GM18858 (cell line): ENCODE results near the gene ERGIC1.
"Not testable (repeated sequence)": the region's sequence is repeated elsewhere in the genome, so short reads cannot be mapped to it uniquely, and the experiment has no call there.

ENCODE experiments used
- ATAC-seq: cut with Tn5 transposase; IDR thresholded peaks from one replicate; pipeline ENCODE4 v1.9.1; 2021; ENCODE audit not compliant: unreplicated experiment

ERGIC1 gene

GRCh38 chr5:172877466-172878260 lies 43.6 kb downstream of the ERGIC1 start:
- ATAC-seq, result no peak

DNA sequence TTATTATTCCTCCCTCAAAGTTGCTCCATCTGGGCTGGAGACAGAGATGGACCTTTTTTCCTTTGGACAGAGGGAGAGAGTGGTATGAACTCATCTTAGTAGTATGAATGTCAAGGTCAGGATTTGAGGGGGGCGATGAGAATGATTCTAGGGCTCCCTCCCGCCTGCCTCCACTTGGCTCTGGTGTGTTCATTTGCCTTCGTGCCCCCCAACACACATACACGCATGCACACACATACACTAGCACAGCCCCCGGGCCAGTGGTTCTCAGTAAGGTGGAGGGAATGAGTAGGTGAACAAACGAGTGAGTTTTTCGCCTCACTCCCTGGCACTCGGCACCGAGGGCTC lies 44.5 kb downstream of the ERGIC1 start:
- ATAC-seq, result no peak

DNA sequence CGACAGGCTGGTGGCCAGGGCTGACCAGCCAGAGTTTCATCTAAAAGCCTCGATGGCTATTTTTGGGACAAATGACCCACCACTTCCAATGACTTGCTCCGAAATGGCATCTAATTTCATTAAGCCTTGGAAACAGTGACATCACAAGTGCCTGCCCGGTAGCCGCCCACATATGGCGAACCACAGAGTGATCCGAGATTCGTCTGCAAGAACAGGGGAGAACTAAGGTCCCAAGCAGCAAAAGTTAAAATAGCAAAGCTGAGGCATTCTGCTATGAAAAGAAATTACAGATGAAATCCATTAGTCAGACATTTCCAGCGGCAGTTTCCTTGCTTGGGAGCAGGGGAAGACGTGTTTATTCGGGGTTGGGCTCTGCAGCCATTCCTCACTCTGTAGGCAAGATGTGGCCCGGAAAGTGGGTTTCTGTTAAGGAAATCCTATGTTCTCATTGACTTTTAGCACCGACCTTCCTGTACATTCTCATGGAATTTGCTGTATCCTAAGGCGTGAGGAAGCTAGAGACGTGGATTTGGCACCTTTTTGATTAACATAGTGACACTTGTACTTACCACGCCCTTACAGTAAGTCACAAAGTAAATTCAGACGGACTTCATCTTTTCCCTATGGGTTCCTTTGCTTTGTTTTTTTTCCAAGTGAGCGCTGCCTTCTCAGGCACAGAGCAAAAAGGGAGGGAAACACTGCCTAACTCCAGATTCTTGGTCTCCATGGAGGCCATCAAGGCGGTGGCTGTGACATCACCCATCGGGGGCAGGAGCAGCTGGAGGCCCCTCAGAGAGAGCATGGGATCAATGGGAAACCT lies 45.1 kb downstream of the ERGIC1 start:
- ATAC-seq, result no peak

GRCh38 chr5:172881691-172882370 lies 47.8 kb downstream of the ERGIC1 start:
- ATAC-seq, result peak; percentile 62

- ATAC-seq, result no peak
Observed at GRCh38 chr5:172883066-172883465, 49.0 kb downstream of the ERGIC1 start.

GRCh38 chr5:172885597-172886340 lies 51.7 kb downstream of the ERGIC1 start:
- no peak for ATAC-seq

DNA sequence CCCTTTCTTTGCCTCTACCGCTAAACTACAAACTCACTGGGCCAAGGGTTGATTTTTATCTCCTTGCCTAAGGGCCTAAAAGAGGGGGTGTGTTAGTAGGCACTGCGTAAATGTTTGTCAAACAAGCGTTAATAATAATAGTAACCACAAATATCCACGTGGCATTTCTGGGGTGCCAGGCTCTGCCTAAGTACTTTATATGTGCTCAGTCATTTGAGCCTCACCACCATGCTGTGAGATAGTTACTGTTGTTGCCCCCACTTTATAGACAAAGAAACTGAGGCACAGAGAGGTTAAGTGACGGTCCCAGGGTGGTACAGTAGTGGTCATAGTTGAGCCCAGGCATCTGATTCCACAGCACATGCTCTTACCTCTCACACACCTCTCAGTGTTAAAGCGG lies 52.4 kb downstream of the ERGIC1 start:
- ATAC-seq, result no peak

- no peak for ATAC-seq
Observed at GRCh38 chr5:172886974-172887501, 53.0 kb downstream of the ERGIC1 start.

GRCh38 chr5:172887692-172888091 lies 53.6 kb downstream of the ERGIC1 start:
- ATAC-seq, result no peak

GRCh38 chr5:172890659-172891058 lies 56.6 kb downstream of the ERGIC1 start:
- ATAC-seq, result no peak

DNA sequence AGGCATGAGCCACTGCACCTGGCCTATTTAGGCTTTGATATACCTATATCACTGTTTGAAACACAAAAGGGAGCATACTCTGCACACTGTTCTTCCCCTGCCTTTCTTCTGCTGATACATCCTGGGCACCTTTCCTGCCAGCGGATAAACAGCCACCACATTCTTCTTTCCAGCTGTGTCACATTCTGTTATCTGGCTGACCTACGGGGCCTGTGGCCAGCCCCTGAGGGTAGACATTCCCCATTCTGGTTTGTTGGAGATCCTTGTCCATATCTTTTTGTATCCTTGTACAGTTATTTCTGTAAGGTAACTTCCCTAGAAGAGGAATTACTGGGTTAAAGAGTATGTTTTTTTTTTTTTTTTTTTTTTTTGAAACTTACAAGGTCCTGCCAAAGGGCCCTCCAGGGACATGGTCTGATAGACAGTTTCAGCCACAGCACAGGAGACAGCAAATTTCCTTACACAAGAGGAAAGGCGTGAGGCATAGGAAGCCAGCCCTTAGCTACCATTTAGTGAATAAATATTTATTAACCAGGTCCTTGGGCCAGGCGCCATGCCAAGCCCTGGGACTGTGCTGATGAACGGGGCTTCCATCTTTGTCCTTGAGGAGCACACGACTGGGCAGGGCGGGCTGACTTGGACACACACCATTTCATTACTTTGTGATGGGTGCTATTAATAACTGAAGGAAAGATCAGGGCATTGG lies 57.8 kb downstream of the ERGIC1 start:
- ATAC-seq, result no peak

- ATAC-seq, result no peak
Observed at GRCh38 chr5:172892713-172893112, 58.7 kb downstream of the ERGIC1 start.

GRCh38 chr5:172894767-172895388 lies 60.8 kb downstream of the ERGIC1 start:
- ATAC-seq, result no peak

GRCh38 chr5:172895549-172895948 lies 61.5 kb downstream of the ERGIC1 start:
- ATAC-seq, result no peak

GRCh38 chr5:172896465-172896864 lies 62.4 kb downstream of the ERGIC1 start:
- ATAC-seq, result no peak

- ATAC-seq, result not testable (repeated sequence)
Observed at GRCh38 chr5:172897067-172897466, 63.0 kb downstream of the ERGIC1 start.

DNA sequence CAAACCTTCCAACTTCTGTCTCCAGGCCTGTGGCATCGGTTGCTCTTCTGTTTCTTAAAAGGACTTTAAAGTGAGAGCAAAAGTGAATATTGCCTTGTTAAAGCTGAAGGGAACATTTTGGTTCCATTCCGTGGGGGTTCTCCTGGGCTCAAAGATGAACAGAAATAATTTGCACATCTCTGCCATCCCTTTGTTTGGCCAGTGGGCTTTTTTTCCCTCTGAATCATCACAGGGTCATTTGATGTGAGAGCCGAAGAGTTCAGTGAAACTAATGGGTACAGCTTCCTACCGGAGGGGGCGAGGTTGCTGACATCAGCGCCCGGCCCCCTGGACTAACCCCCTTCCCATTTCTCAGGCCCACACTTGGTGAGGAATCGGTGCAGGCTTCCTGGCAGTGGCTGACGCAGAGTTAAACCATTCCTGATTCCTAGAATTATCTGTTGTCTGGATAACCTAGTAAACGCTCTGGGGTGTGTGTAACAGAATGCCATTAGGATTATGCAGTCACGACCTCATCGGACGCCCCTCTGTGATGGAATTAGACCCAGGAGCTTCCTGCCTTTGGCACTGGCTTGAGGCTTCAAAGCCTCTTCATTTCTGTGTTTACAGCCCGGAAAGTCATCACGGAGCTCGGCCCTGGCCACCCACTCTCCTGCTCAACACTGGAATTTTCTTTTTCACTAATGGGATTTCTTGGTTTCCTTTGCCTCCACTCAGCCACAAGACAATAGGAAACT lies 63.6 kb downstream of the ERGIC1 start:
- no peak for ATAC-seq

DNA sequence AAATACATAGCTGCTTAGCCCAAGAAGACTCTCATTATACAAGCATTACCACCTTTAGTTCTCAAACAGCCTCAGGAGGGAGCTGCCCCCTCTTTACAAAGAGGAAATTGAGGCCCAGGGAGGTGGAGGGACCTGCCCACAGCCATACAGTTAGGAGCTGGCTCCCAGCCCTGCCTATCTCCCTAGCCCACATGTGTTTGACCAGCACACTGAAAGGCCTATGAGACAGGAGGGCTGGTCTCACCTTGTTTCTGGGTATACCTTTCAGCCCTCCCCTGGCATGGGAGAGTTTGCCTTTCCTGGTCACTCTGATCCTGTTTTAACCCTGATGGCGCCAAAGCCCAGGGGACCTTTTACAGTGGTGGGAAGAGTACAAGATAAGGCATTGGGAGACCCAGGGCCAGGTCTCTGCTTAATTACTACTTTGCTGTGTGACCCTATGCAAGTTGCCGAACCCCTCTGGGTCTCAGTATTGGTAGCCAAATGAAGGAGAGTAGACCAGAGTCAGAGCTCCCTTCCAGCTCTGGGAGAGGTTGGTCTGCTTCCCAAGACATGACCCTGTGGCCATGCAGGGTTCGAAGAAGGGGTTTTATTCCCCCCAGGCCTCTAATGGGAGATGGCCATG lies 64.3 kb downstream of the ERGIC1 start:
- no peak for ATAC-seq
